ENCODE results near the gene SH3PXD2B. TPM values are rescaled to one million over a fixed set of nuclear protein-coding genes. Genes with fewer than 3 reads are reported as not detected.

SH3PXD2B gene
- total RNA-seq, 2 experiments from 2014 or later = 0.21 to 0.23 TPM

DNA sequence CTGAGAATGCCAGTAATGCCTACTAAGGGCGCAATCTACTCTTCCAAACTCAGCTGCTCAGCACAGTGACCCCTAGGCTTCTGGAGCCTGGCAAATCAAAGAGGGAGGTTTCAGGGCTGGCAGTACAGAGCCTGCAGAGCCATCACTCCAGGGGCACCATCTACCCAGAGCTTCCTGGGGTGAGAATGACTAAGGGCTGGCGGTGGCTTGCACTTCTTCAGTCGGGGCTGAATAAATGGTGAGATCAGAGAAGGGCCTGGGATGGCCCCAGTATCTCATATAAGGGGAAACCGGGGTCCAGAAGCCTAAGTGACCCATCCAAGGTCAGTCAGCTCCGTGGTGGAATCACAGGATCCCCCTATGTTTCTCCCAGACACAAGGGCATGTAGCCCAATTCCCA is 5.3 kb downstream of the SH3PXD2B start:
- Mint-ChIP-seq H3K4me3 (no peak overlapping the region), H3K4me1 (ENCODE audit: low read depth) (peaks cover 3% of the 10 kb centered on the region), H3K27me3 (ENCODE audit: low read depth) (peaks cover 37% of the 10 kb centered on the region), H3K36me3 (ENCODE audit: low read depth) (no peaks in the 10 kb centered on the region), H3K27ac (no peak overlapping the region), H3K9me3 (ENCODE audit: insufficient read depth) (no peaks in the 10 kb centered on the region)
- CTCF ChIA-PET = interaction anchor here (2.0 kb wide), 1 partner anchor 11 kb away, joined by 4 read pairs; no protein-coding TSS in a partner anchor
- POLR2A ChIA-PET = no interaction called here
- ATAC-seq = no peak
- no peak for DNase-seq

- ATAC-seq (no peak), DNase-seq (no peak)
- H3K36me3 Mint-ChIP-seq (ENCODE audit: low read depth) = no peaks in the 10 kb centered on the region
- ChIA-PET POLR2A (no interaction called here), CTCF (no interaction called here)
- H3K4me3 Mint-ChIP-seq = no peak overlapping the region
- H3K4me1 Mint-ChIP-seq (ENCODE audit: low read depth) = peaks cover 11% of the 10 kb centered on the region
- peaks cover 34% of the 10 kb centered on the region for H3K27me3 Mint-ChIP-seq (ENCODE audit: low read depth)
- H3K9me3 Mint-ChIP-seq (ENCODE audit: insufficient read depth) = no peaks in the 10 kb centered on the region
- no peak overlapping the region for H3K27ac Mint-ChIP-seq
Observed at GRCh38 chr5:172447646-172448365, 6.5 kb downstream of the SH3PXD2B start.

DNA sequence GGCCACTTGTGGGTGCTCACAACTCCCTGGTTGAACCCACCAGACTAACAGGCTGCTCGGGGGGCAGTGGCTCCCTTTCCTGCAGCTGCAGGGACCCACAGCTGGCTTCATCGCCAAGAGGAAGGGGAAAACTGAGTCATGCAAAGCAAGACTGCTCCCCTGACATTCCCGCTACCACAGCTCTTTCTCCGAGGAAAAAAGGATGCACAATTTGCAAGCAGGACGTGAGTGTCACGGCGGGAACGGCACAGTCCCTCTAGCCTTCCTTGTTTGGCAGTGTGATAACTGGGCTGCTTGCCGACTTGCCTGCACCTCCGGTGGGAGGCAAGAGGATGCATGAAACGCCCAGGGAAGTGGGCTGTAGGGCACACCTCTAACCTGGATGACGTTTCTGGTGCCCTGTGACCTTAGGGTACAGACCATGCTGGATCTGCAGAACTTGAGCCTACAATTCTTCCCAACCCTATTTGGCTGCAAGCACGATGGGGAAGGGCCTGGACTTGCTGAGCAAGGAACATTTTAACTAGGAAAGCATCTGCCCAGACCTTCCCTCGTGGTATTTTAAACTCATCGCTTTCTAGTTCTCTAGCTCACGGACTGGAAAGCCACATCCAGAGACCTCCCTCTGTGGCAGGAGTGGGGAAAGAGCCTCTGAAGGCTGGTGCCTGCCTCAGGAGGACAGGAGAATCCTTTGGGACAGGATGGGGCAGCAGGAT is 7.8 kb downstream of the SH3PXD2B start:
- peaks cover 11% of the 10 kb centered on the region for H3K4me1 Mint-ChIP-seq (ENCODE audit: low read depth)
- peaks cover 23% of the 10 kb centered on the region for H3K27me3 Mint-ChIP-seq (ENCODE audit: low read depth)
- no peaks in the 10 kb centered on the region for H3K36me3 Mint-ChIP-seq (ENCODE audit: low read depth)
- no peak overlapping the region for H3K27ac Mint-ChIP-seq
- ChIA-PET POLR2A (no interaction called here), CTCF (interaction anchor here (0.6 to 1.0 kb wide), 2 partner anchors 251 to 1490 kb away, joined by 3 read pairs; no protein-coding TSS in a partner anchor)
- H3K4me3 Mint-ChIP-seq = no peak overlapping the region
- ATAC-seq (no peak), DNase-seq (no peak)
- no peaks in the 10 kb centered on the region for H3K9me3 Mint-ChIP-seq (ENCODE audit: insufficient read depth)

- ATAC-seq (no peak), DNase-seq (no peak)
- Mint-ChIP-seq H3K9me3 (ENCODE audit: insufficient read depth) (no peaks in the 10 kb centered on the region), H3K4me1 (ENCODE audit: low read depth) (peaks cover 11% of the 10 kb centered on the region), H3K36me3 (ENCODE audit: low read depth) (no peaks in the 10 kb centered on the region), H3K27me3 (ENCODE audit: low read depth) (peaks cover 17% of the 10 kb centered on the region), H3K4me3 (no peak overlapping the region), H3K27ac (no peak overlapping the region)
- ChIA-PET POLR2A (no interaction called here), CTCF (no interaction called here)
Observed at GRCh38 chr5:172445866-172446265, 8.5 kb downstream of the SH3PXD2B start.

GRCh38 chr5:172444626-172445365 is 9.5 kb downstream of the SH3PXD2B start:
- H3K27ac Mint-ChIP-seq = no peak overlapping the region
- DNase-seq (no peak), ATAC-seq (no peak)
- ChIA-PET POLR2A (interaction anchor here (0.5 kb wide), 1 partner anchor 192 kb away, joined by 3 read pairs; no protein-coding TSS in a partner anchor), CTCF (no interaction called here)
- H3K27me3 Mint-ChIP-seq (ENCODE audit: low read depth) = peaks cover 17% of the 10 kb centered on the region
- no peaks in the 10 kb centered on the region for H3K9me3 Mint-ChIP-seq (ENCODE audit: insufficient read depth)
- peaks cover 11% of the 10 kb centered on the region for H3K4me1 Mint-ChIP-seq (ENCODE audit: low read depth)
- no peak overlapping the region for H3K4me3 Mint-ChIP-seq
- H3K36me3 Mint-ChIP-seq (ENCODE audit: low read depth) = no peaks in the 10 kb centered on the region

DNA sequence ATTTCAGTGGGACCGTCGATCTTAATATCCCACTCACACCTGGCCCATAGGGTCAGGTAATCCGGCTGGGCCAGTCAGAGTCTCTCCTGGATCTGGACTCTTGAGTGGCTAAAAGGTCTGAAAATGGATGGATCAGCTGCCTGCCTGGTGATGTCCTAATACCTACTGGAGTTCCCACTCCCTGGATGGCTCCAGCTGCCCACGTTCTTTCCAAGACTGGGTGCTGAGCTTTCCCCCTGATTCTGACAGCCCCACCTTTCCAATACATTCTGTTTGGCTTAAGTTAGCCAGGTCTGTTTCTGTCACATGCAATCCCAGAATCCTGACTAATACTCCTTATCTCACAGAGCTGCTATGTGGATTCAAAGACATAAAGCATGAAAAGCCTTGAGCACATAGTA is 10.2 kb downstream of the SH3PXD2B start:
- DNase-seq (no peak), ATAC-seq (no peak)
- H3K27ac Mint-ChIP-seq = no peak overlapping the region
- CTCF ChIA-PET = no interaction called here
- peaks cover 11% of the 10 kb centered on the region for H3K4me1 Mint-ChIP-seq (ENCODE audit: low read depth)
- peaks cover 17% of the 10 kb centered on the region for H3K27me3 Mint-ChIP-seq (ENCODE audit: low read depth)
- no peaks in the 10 kb centered on the region for H3K36me3 Mint-ChIP-seq (ENCODE audit: low read depth)
- no peaks in the 10 kb centered on the region for H3K9me3 Mint-ChIP-seq (ENCODE audit: insufficient read depth)
- POLR2A ChIA-PET = interaction anchor here (0.5 kb wide), 2 partner anchors 193 to 325 kb away, joined by 3 to 4 read pairs; no protein-coding TSS in a partner anchor
- H3K4me3 Mint-ChIP-seq = no peak overlapping the region

DNA sequence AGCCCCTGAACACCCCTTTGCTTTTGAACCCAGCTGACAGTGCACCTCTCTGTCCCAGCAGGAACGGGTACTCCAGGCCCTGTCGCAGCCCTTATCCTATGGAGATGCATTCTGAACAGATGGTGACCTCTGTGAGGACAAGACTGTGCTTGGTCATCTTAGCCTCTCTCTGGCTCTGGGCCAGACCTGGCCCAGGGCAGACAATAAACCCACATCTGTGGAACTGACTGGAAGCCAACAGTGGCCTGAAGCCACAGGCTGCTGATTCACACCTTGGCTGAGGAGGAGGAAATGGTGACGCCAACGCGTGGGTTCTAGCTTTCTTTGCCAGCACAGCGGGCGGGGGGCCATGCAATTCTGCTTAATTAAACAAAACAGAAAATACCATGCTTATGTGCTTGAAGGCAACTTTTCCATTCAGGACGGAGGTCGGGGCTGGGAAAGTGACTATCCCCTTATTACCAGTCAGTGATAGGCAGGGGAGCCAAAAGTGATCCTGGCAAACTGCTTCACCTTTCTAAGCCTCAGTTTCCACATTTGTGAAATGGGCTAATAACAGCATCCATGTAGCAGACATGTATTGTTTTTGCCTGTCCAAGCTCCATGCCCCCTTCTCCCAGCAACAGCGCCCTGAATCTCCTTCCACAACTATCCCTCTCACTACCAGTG is 10.8 kb downstream of the SH3PXD2B start:
- no peak overlapping the region for H3K27ac Mint-ChIP-seq
- ChIA-PET CTCF (no interaction called here), POLR2A (interaction anchor here (0.5 kb wide), 1 partner anchor 325 kb away, joined by 4 read pairs; no protein-coding TSS in a partner anchor)
- H3K4me3 Mint-ChIP-seq = no peak overlapping the region
- no peaks in the 10 kb centered on the region for H3K36me3 Mint-ChIP-seq (ENCODE audit: low read depth)
- H3K9me3 Mint-ChIP-seq (ENCODE audit: insufficient read depth) = no peaks in the 10 kb centered on the region
- ATAC-seq = peak; percentile 63
- H3K4me1 Mint-ChIP-seq (ENCODE audit: low read depth) = peaks cover 11% of the 10 kb centered on the region
- H3K27me3 Mint-ChIP-seq (ENCODE audit: low read depth) = peaks cover 17% of the 10 kb centered on the region
- DNase-seq = peak; percentile 48

DNA sequence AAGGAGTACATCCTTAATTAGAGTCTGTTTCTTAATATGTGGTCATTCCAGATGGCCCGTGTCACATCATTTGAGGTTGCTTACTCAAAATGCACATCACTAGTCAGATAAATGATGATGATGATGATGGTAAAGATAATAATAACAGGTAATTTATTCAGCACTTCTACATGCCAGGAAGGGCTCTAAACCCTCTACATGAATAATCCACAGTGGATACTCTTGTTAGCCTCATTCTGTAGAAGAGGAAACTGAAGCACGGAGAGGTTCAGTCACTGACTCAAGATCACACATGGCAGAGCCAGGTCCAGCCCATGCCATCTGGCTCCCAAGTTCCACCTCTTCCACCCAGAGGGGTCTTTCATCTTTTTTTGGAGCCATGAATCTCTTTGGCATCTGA is 11.7 kb downstream of the SH3PXD2B start:
- DNase-seq (no peak), ATAC-seq (no peak)
- Mint-ChIP-seq H3K36me3 (ENCODE audit: low read depth) (no peaks in the 10 kb centered on the region), H3K9me3 (ENCODE audit: insufficient read depth) (no peaks in the 10 kb centered on the region), H3K4me1 (ENCODE audit: low read depth) (peaks cover 11% of the 10 kb centered on the region), H3K27me3 (ENCODE audit: low read depth) (peaks cover 17% of the 10 kb centered on the region), H3K27ac (no peak overlapping the region), H3K4me3 (no peak overlapping the region)
- POLR2A ChIA-PET = no interaction called here
- CTCF ChIA-PET = no interaction called here

- ATAC-seq (no peak), DNase-seq (no peak)
- Mint-ChIP-seq H3K9me3 (ENCODE audit: insufficient read depth) (no peaks in the 10 kb centered on the region), H3K4me1 (ENCODE audit: low read depth) (peaks cover 11% of the 10 kb centered on the region), H3K36me3 (ENCODE audit: low read depth) (no peaks in the 10 kb centered on the region), H3K27me3 (ENCODE audit: low read depth) (peaks cover 17% of the 10 kb centered on the region), H3K27ac (no peak overlapping the region), H3K4me3 (no peak overlapping the region)
- CTCF ChIA-PET = interaction anchor here (1.5 kb wide), 1 partner anchor 10 kb away, joined by 7 read pairs; no protein-coding TSS in a partner anchor
- POLR2A ChIA-PET = no interaction called here
Observed at GRCh38 chr5:172441262-172441751, 13.0 kb downstream of the SH3PXD2B start.

- ATAC-seq (no peak), DNase-seq (no peak)
- H3K27me3 Mint-ChIP-seq (ENCODE audit: low read depth) = peaks cover 17% of the 10 kb centered on the region
- POLR2A ChIA-PET = no interaction called here
- CTCF ChIA-PET = interaction anchor here (1.5 kb wide), 1 partner anchor 11 kb away, joined by 7 read pairs; no protein-coding TSS in a partner anchor
- no peaks in the 10 kb centered on the region for H3K36me3 Mint-ChIP-seq (ENCODE audit: low read depth)
- no peak overlapping the region for H3K4me3 Mint-ChIP-seq
- no peaks in the 10 kb centered on the region for H3K9me3 Mint-ChIP-seq (ENCODE audit: insufficient read depth)
- H3K27ac Mint-ChIP-seq = no peak overlapping the region
- peaks cover 11% of the 10 kb centered on the region for H3K4me1 Mint-ChIP-seq (ENCODE audit: low read depth)
Observed at GRCh38 chr5:172440486-172440885, 13.8 kb downstream of the SH3PXD2B start.

GRCh38 chr5:172439785-172440477 is 14.4 kb downstream of the SH3PXD2B start:
- CTCF ChIA-PET = interaction anchor here (1.5 kb wide), 1 partner anchor 11 kb away, joined by 7 read pairs; no protein-coding TSS in a partner anchor
- H3K9me3 Mint-ChIP-seq (ENCODE audit: insufficient read depth) = no peaks in the 10 kb centered on the region
- H3K4me3 Mint-ChIP-seq = no peak overlapping the region
- POLR2A ChIA-PET = no interaction called here
- no peak for DNase-seq
- H3K27me3 Mint-ChIP-seq (ENCODE audit: low read depth) = peaks cover 15% of the 10 kb centered on the region
- H3K4me1 Mint-ChIP-seq (ENCODE audit: low read depth) = peaks cover 11% of the 10 kb centered on the region
- H3K27ac Mint-ChIP-seq = no peak overlapping the region
- no peak for ATAC-seq
- H3K36me3 Mint-ChIP-seq (ENCODE audit: low read depth) = no peaks in the 10 kb centered on the region

Measured in activated CD8-positive, alpha-beta T cell treated with anti-CD3 and anti-CD28 coated beads, Interleukin-2, amount 10 ng/mL, durations not matched to agents 7 days and 5 days (primary cell).